Neural crest cell (in vitro differentiated cells): ENCODE data around the gene TEAD1. TPM values are rescaled to one million over a fixed set of nuclear protein-coding genes. Genes with fewer than 3 reads are reported as not detected.

ENCODE experiments used
- DNase-seq: peaks from one replicate; pipeline ENCODE4 v3.0.0; 2021; ENCODE audit warnings: low read depth, mixed read lengths, low spot score
- H3K27ac Mint-ChIP-seq: one replicate; pipeline ENCODE4 v1.8.0; 2021; ENCODE audit warnings: mild to moderate bottlenecking, mixed read lengths; ENCODE audit not compliant: unreplicated experiment
- H3K27me3 Mint-ChIP-seq: 2 replicates; pipeline ENCODE4 v1.8.0; 2021; ENCODE audit warnings: low read depth, mild to moderate bottlenecking, mixed read lengths
- H3K36me3 Mint-ChIP-seq: 2 replicates; pipeline ENCODE4 v1.8.0; 2021; ENCODE audit warnings: low read depth, mild to moderate bottlenecking, mixed read lengths
- H3K4me1 Mint-ChIP-seq: 2 replicates; pipeline ENCODE4 v1.8.0; 2021; ENCODE audit warnings: mixed read lengths
- H3K4me3 Mint-ChIP-seq: one replicate; pipeline ENCODE4 v1.8.0; 2021; ENCODE audit warnings: mild to moderate bottlenecking, mixed read lengths
- H3K9me3 Mint-ChIP-seq: 2 replicates; pipeline ENCODE4 v1.8.0; 2021; ENCODE audit warnings: mixed read lengths
- CTCF ChIP-seq: fragments of 200-600 bp; sonication (generic); conservative IDR thresholded peaks from 2 replicates; pipeline ENCODE4 v1.5.0; 2021; ENCODE audit warnings: antibody characterized with exemption, mild to moderate bottlenecking
- total RNA-seq: library from RNA; stranded (reverse); gene quantifications from 2 replicates; pipeline ENCODE4 v1.2.1, GENCODE V29; 2021

The TEAD1 gene
- total RNA-seq, 1 donor from 2014 or later = 84.1 TPM

- TF ChIP-seq CTCF = no peak
Measured at GRCh38 chr11:12834166-12834565, 159.9 kb downstream of the TEAD1 start.

GRCh38 chr11:12834630-12835029, 160.4 kb downstream of the TEAD1 start:
- Mint-ChIP-seq H3K9me3 (peaks cover 8% of the 10 kb centered on the region), H3K36me3 (peaks cover 19% of the 10 kb centered on the region), H3K27me3 (no peaks in the 10 kb centered on the region)

More at GRCh38 chr11:12834166-12834565, 159.9 kb downstream of the TEAD1 start:
- H3K27ac Mint-ChIP-seq = no peak overlapping the region
- H3K9me3 Mint-ChIP-seq = peaks cover 5% of the 10 kb centered on the region
- H3K36me3 Mint-ChIP-seq = peaks cover 19% of the 10 kb centered on the region
- no peak for DNase-seq
- H3K27me3 Mint-ChIP-seq = no peaks in the 10 kb centered on the region
- H3K4me3 Mint-ChIP-seq = no peak overlapping the region
- peaks cover 52% of the 10 kb centered on the region for H3K4me1 Mint-ChIP-seq

GRCh38 chr11:12835286-12835685, 161.1 kb downstream of the TEAD1 start:
- Mint-ChIP-seq H3K27me3 (no peaks in the 10 kb centered on the region), H3K27ac (no peak overlapping the region), H3K36me3 (peaks cover 19% of the 10 kb centered on the region), H3K4me3 (no peak overlapping the region), H3K4me1 (peaks cover 52% of the 10 kb centered on the region), H3K9me3 (peaks cover 8% of the 10 kb centered on the region)
- TF ChIP-seq CTCF = no peak
- DNase-seq = no peak

More at GRCh38 chr11:12834630-12835029, 160.4 kb downstream of the TEAD1 start:
- peaks cover 52% of the 10 kb centered on the region for H3K4me1 Mint-ChIP-seq
- no peak for DNase-seq
- no peak overlapping the region for H3K27ac Mint-ChIP-seq
- no peak overlapping the region for H3K4me3 Mint-ChIP-seq
- no peak for TF ChIP-seq CTCF

GRCh38 chr11:12838463-12839123, 164.4 kb downstream of the TEAD1 start:
- no peak for TF ChIP-seq CTCF
- Mint-ChIP-seq H3K27me3 (no peaks in the 10 kb centered on the region), H3K4me3 (no peak overlapping the region), H3K4me1 (peaks cover 61% of the 10 kb centered on the region), H3K36me3 (peaks cover 16% of the 10 kb centered on the region), H3K9me3 (peaks cover 8% of the 10 kb centered on the region), H3K27ac (no peak overlapping the region)
- no peak for DNase-seq

- TF ChIP-seq CTCF = no peak
- Mint-ChIP-seq H3K9me3 (peaks cover 3% of the 10 kb centered on the region), H3K36me3 (peaks cover 3% of the 10 kb centered on the region), H3K4me1 (peaks cover 73% of the 10 kb centered on the region), H3K27ac (peak overlapping the region; percentile 80), H3K4me3 (peak overlapping the region; percentile 82), H3K27me3 (no peaks in the 10 kb centered on the region)
- DNase-seq = no peak
Measured at GRCh38 chr11:12840871-12841660, 166.8 kb downstream of the TEAD1 start.
